HepG2 (cell line): Measurements from ENCODE around the gene SPACDR. TPM values are rescaled to one million over a fixed set of nuclear protein-coding genes. Genes with fewer than 3 reads are reported as not detected.

ENCODE experiments used
- ARID2 ChIP-seq: sonication (generic); formaldehyde crosslinking; IDR thresholded peaks from 2 replicates; pipeline ENCODE4 v1.8.1; 2022; ENCODE audit warnings: mild to moderate bottlenecking, missing genetic modification reagents, borderline replicate concordance
- ATAD3A ChIP-seq: sonication (generic); formaldehyde crosslinking; IDR thresholded peaks from 2 replicates; pipeline ENCODE4 v1.4.0; 2020; ENCODE audit warnings: missing genetic modification reagents
- EEA1 ChIP-seq: sonication (generic); formaldehyde crosslinking; IDR thresholded peaks from 2 replicates; pipeline ENCODE4 v1.5.1; 2020; ENCODE audit warnings: mild to moderate bottlenecking, missing genetic modification reagents, borderline replicate concordance
- IRF2 ChIP-seq: IDR thresholded peaks from 2 replicates; pipeline ENCODE4 v1.6.1; 2018; ENCODE audit warnings: missing genetic modification reagents, missing compliant biosample characterization
- JUNB ChIP-seq: sonication (generic); formaldehyde crosslinking; IDR thresholded peaks from 2 replicates; pipeline ENCODE4 v1.8.0; 2022; ENCODE audit warnings: missing genetic modification reagents, mild to moderate bottlenecking, borderline replicate concordance
- KAT7 ChIP-seq: IDR thresholded peaks from 2 replicates; pipeline ENCODE4 v1.6.1; 2018; ENCODE audit warnings: borderline replicate concordance, missing compliant biosample characterization
- NCOA2 ChIP-seq: sonication (generic); formaldehyde crosslinking; IDR thresholded peaks from 2 replicates; pipeline ENCODE4 v1.8.0; 2022; ENCODE audit warnings: inconsistent platforms
- RBAK ChIP-seq: sonication (generic); formaldehyde crosslinking; IDR thresholded peaks from 2 replicates; pipeline ENCODE4 v1.5.1; 2020; ENCODE audit warnings: mild to moderate bottlenecking, missing genetic modification reagents
- RCOR2 ChIP-seq: IDR thresholded peaks from 2 replicates; pipeline ENCODE4 v1.6.1; 2016; ENCODE audit warnings: missing biosample characterization, missing genetic modification reagents
- RXRA ChIP-seq: sonication (generic); formaldehyde crosslinking; IDR thresholded peaks from 2 replicates; pipeline ENCODE4 v1.5.1; 2020; ENCODE audit warnings: missing genetic modification reagents
- SAP130 ChIP-seq: IDR thresholded peaks from 2 replicates; pipeline ENCODE4 v1.6.1; 2016; ENCODE audit warnings: low read depth
- TMF1 ChIP-seq: sonication (generic); formaldehyde crosslinking; IDR thresholded peaks from 2 replicates; pipeline ENCODE4 v1.8.1; 2022; ENCODE audit warnings: low read depth, missing genetic modification reagents
- TSC22D2 ChIP-seq: sonication (generic); formaldehyde crosslinking; IDR thresholded peaks from 2 replicates; pipeline ENCODE4 v1.5.1; 2020; ENCODE audit warnings: missing genetic modification reagents, mild to moderate bottlenecking, borderline replicate concordance
- ZFP36 ChIP-seq: fragments of 150-350 bp; IDR thresholded peaks from 2 replicates; pipeline ENCODE4 v1.6.1; 2018; ENCODE audit warnings: borderline replicate concordance, low read length, low read depth; ENCODE audit not compliant: partially characterized antibody
- ZNF232 ChIP-seq: sonication (generic); formaldehyde crosslinking; IDR thresholded peaks from 2 replicates; pipeline ENCODE4 v1.4.0; 2020; ENCODE audit warnings: missing genetic modification reagents, borderline replicate concordance
- ZNF263 ChIP-seq: sonication (generic); formaldehyde crosslinking; IDR thresholded peaks from 2 replicates; pipeline ENCODE4 v1.4.0; 2020; ENCODE audit warnings: missing genetic modification reagents
- ZNF616 ChIP-seq: sonication (generic); formaldehyde crosslinking; IDR thresholded peaks from 2 replicates; pipeline ENCODE4 v1.5.0; 2020; ENCODE audit warnings: low read depth, mild to moderate bottlenecking, missing genetic modification reagents
- ZNF777 ChIP-seq: sonication (generic); formaldehyde crosslinking; IDR thresholded peaks from 2 replicates; pipeline ENCODE4 v1.4.0; 2020; ENCODE audit warnings: missing genetic modification reagents
- polyA plus RNA-seq, 8 experiments: library from polyadenylated mRNA; depleted of rRNA in 3 of 8; stranded (reverse) in 7 of 8; unstranded in 1 of 8; fragments of >200 nt; fragmentation: Illumina TruSeq in 4 of 8; extraction: Trizol in 4 of 8; gene quantifications; 2 replicates each; pipeline versions ENCODE4 v1.2.1 to v1.2.3, GENCODE V29; 2011 to 2016; ENCODE audit warnings: low read depth in 4 of 8, missing spikeins in 1 of 8, mixed read lengths in 1 of 8; ENCODE audit not compliant: insufficient read depth in 1 of 8
- total RNA-seq, 5 experiments: library from RNA; depleted of rRNA; stranded (reverse); fragments of >200 nt; fragmentation: Illumina TruSeq; extraction: Trizol; gene quantifications; 2 replicates each; pipeline ENCODE4 v1.2.3, GENCODE V29; 2016; ENCODE audit warnings: low read depth in 1 of 5
- TF ChIP-seq, protein P1 (sequence below): sonication (generic); formaldehyde crosslinking; IDR thresholded peaks from 2 replicates; pipeline ENCODE4 v1.4.0; 2020; ENCODE audit warnings: missing genetic modification reagents, borderline replicate concordance
- TF ChIP-seq, protein P2 (sequence below), 2 experiments: sonication (generic) in 1 of 2; formaldehyde crosslinking in 1 of 2; IDR thresholded peaks; 2 replicates each; pipeline versions ENCODE4 v1.5.1 to v1.6.1; 2011 to 2020; ENCODE audit warnings: borderline replicate concordance in 1 of 2, low read depth in 1 of 2, low read length in 1 of 2, mild to moderate bottlenecking in 1 of 2, missing genetic modification reagents in 1 of 2, moderate library complexity in 1 of 2
- TF ChIP-seq, protein P3 (sequence below): sonication (generic); formaldehyde crosslinking; IDR thresholded peaks from 2 replicates; pipeline ENCODE4 v1.8.1; 2023; ENCODE audit warnings: missing genetic modification reagents, mild to moderate bottlenecking, borderline replicate concordance
- TF ChIP-seq, protein P4 (sequence below): sonication (generic); formaldehyde crosslinking; IDR thresholded peaks from 2 replicates; pipeline ENCODE4 v1.4.0; 2020; ENCODE audit warnings: missing genetic modification reagents
- TF ChIP-seq, protein P5 (sequence below): sonication (generic); formaldehyde crosslinking; IDR thresholded peaks from 2 replicates; pipeline ENCODE4 v1.5.1; 2020; ENCODE audit warnings: mild to moderate bottlenecking, moderate library complexity, missing genetic modification reagents

SPACDR gene
- total and polyA plus RNA-seq, 2 of the 13 experiments (the other 11 are each of a cell fraction or from before 2014, with no cell fraction given), result 0.41 TPM; not detected in 1

DNA sequence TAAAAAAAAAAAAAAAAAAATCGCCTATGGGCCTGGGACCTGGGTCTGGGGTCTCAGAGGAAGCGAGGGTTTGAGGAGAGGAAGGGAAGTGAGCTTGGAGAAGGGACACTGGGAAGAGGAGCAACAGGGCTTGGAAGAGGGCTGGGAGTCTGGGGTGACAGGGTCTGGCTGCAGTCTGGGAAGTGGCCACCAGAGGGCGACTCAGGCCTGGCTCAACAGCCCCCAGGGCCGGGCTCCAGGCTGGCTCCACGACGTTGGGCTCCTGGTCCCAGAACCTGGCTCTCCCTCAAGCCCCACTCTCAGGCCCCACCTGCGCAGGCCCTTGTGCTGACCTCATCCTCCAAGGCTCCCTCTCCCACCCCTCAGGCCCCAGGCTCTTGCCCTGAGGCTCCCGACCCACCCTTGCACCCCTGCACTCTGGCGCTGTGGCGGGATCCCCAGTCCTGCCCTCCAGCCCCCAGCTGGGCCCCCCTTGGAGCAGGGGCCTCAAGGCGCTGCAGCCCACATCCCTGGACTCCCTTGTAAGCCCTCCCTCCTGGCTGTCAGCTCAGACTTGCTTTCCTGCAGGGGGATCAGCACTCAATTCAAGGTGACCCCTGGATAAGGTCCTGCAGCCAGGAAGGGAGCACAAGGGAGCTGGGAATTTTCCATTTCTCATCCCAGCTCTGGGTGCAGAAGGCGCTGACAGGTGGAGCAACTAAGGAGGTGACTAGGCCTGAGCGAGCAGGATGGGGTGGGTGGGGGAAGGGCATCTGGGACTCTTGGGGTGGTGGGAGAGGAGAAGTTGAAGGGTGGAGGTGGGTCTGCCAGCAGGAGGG lies 5.4 kb upstream of the SPACDR start (continued):
- no peak for TF ChIP-seq RCOR2 (CRISPR knock-in tag)
- TF ChIP-seq, protein P1, sequence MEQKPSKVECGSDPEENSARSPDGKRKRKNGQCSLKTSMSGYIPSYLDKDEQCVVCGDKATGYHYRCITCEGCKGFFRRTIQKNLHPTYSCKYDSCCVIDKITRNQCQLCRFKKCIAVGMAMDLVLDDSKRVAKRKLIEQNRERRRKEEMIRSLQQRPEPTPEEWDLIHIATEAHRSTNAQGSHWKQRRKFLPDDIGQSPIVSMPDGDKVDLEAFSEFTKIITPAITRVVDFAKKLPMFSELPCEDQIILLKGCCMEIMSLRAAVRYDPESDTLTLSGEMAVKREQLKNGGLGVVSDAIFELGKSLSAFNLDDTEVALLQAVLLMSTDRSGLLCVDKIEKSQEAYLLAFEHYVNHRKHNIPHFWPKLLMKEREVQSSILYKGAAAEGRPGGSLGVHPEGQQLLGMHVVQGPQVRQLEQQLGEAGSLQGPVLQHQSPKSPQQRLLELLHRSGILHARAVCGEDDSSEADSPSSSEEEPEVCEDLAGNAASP (CRISPR knock-in tag), result peak; percentile 13; the same call in 1 of the 2 replicates
- TF ChIP-seq NCOA2 (CRISPR knock-in tag), result no peak
- no peak for TF ChIP-seq ZFP36
- TF ChIP-seq SAP130, result peak; percentile 19; the same call in 1 of the 2 replicates
- peak; percentile 42; the same call in 1 of the 2 replicates for TF ChIP-seq ZNF263 (CRISPR knock-in tag)
- TF ChIP-seq ZNF616 (CRISPR knock-in tag), result no peak
- TF ChIP-seq KAT7, result no peak
- TF ChIP-seq RXRA (CRISPR knock-in tag), result peak; percentile 21; the same call in 1 of the 2 replicates
- TF ChIP-seq ZNF777, result 0 out of 2 replicates have a peak, but pooled peaks have one; percentile 45
- no peak for TF ChIP-seq TMF1 (CRISPR knock-in tag)
- no peak for TF ChIP-seq TSC22D2
- TF ChIP-seq RBAK (CRISPR knock-in tag), result no peak
- TF ChIP-seq, protein P2, sequence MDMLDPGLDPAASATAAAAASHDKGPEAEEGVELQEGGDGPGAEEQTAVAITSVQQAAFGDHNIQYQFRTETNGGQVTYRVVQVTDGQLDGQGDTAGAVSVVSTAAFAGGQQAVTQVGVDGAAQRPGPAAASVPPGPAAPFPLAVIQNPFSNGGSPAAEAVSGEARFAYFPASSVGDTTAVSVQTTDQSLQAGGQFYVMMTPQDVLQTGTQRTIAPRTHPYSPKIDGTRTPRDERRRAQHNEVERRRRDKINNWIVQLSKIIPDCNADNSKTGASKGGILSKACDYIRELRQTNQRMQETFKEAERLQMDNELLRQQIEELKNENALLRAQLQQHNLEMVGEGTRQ (IDR thresholded peaks at IDR 0.05; ENCODE audit: low read depth, low read length), result no peak
- TF ChIP-seq, protein P2 (CRISPR knock-in tag; IDR thresholded peaks at IDR 0.05; ENCODE audit: borderline replicate concordance), result no peak
- TF ChIP-seq ARID2 (CRISPR knock-in tag), result no peak
- no peak for TF ChIP-seq ATAD3A (CRISPR knock-in tag)
- TF ChIP-seq, protein P3, sequence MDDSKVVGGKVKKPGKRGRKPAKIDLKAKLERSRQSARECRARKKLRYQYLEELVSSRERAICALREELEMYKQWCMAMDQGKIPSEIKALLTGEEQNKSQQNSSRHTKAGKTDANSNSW (CRISPR knock-in tag), result no peak
- TF ChIP-seq JUNB (CRISPR knock-in tag), result no peak
- no peak for TF ChIP-seq IRF2 (CRISPR knock-in tag)
- TF ChIP-seq EEA1, result no peak
- TF ChIP-seq, protein P4, sequence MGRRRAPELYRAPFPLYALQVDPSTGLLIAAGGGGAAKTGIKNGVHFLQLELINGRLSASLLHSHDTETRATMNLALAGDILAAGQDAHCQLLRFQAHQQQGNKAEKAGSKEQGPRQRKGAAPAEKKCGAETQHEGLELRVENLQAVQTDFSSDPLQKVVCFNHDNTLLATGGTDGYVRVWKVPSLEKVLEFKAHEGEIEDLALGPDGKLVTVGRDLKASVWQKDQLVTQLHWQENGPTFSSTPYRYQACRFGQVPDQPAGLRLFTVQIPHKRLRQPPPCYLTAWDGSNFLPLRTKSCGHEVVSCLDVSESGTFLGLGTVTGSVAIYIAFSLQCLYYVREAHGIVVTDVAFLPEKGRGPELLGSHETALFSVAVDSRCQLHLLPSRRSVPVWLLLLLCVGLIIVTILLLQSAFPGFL (CRISPR knock-in tag), result no peak
- TF ChIP-seq, protein P5, sequence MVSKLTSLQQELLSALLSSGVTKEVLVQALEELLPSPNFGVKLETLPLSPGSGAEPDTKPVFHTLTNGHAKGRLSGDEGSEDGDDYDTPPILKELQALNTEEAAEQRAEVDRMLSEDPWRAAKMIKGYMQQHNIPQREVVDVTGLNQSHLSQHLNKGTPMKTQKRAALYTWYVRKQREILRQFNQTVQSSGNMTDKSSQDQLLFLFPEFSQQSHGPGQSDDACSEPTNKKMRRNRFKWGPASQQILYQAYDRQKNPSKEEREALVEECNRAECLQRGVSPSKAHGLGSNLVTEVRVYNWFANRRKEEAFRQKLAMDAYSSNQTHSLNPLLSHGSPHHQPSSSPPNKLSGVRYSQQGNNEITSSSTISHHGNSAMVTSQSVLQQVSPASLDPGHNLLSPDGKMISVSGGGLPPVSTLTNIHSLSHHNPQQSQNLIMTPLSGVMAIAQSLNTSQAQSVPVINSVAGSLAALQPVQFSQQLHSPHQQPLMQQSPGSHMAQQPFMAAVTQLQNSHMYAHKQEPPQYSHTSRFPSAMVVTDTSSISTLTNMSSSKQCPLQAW, result 0 out of 2 replicates have a peak, but pooled peaks have one; percentile 15
- no peak for TF ChIP-seq ZNF232 (CRISPR knock-in tag)
